ENCODE results near the gene DNMT3A.

Gene DNMT3A

GRCh38 chr2:25372405-25373268 lies 30.9 kb upstream of the DNMT3A start:
- no peak for DNase-seq (ENCODE audit: low read depth)

GRCh38 chr2:25371253-25372241 lies 29.8 kb upstream of the DNMT3A start:
- DNase-seq (ENCODE audit: low read depth) = no peak

- DNase-seq (ENCODE audit: low read depth) = no peak
Measured at GRCh38 chr2:25369876-25370275, 28.2 kb upstream of the DNMT3A start.

GRCh38 chr2:25369439-25369838 lies 27.7 kb upstream of the DNMT3A start:
- DNase-seq (ENCODE audit: low read depth) = no peak

GRCh38 chr2:25368660-25369059 lies 26.9 kb upstream of the DNMT3A start:
- DNase-seq (ENCODE audit: low read depth) = no peak

GRCh38 chr2:25367296-25367695 lies 25.6 kb upstream of the DNMT3A start:
- DNase-seq (ENCODE audit: low read depth) = no peak

GRCh38 chr2:25366629-25367028 lies 24.9 kb upstream of the DNMT3A start:
- DNase-seq (ENCODE audit: low read depth) = no peak

GRCh38 chr2:25365241-25365640 lies 23.5 kb upstream of the DNMT3A start:
- no peak for DNase-seq (ENCODE audit: low read depth)

- no peak for DNase-seq (ENCODE audit: low read depth)
Measured at GRCh38 chr2:25363733-25364132, 22.0 kb upstream of the DNMT3A start.

- peak; percentile 38 for DNase-seq (ENCODE audit: low read depth)
Measured at GRCh38 chr2:25362434-25363145, 20.9 kb upstream of the DNMT3A start.

- peak; percentile 90 for DNase-seq (ENCODE audit: low read depth)
Measured at GRCh38 chr2:25362049-25362433, 20.3 kb upstream of the DNMT3A start.

- no peak for DNase-seq (ENCODE audit: low read depth)
Measured at GRCh38 chr2:25361261-25362048, 19.7 kb upstream of the DNMT3A start.

- no peak for DNase-seq (ENCODE audit: low read depth)
Measured at GRCh38 chr2:25358836-25359235, 17.1 kb upstream of the DNMT3A start.

- DNase-seq (ENCODE audit: low read depth) = no peak
Measured at GRCh38 chr2:25358249-25358815, 16.6 kb upstream of the DNMT3A start.

- DNase-seq (ENCODE audit: low read depth) = no peak
Measured at GRCh38 chr2:25356088-25356487, 14.4 kb upstream of the DNMT3A start.

- DNase-seq (ENCODE audit: low read depth) = no peak
Measured at GRCh38 chr2:25355270-25355669, 13.5 kb upstream of the DNMT3A start.

- no peak for DNase-seq (ENCODE audit: low read depth)
Measured at GRCh38 chr2:25354116-25354515, 12.4 kb upstream of the DNMT3A start.

- no peak for DNase-seq (ENCODE audit: low read depth)
Measured at GRCh38 chr2:25349397-25349796, 7.7 kb upstream of the DNMT3A start.

GRCh38 chr2:25347846-25348245 lies 6.1 kb upstream of the DNMT3A start:
- DNase-seq (ENCODE audit: low read depth) = no peak

GRCh38 chr2:25347205-25347815 lies 5.6 kb upstream of the DNMT3A start:
- DNase-seq (ENCODE audit: low read depth) = no peak
